Neural cell (in vitro differentiated cells): ENCODE measurements around the gene RAB3GAP2.
"Not testable (repeated sequence)": the region's sequence is repeated elsewhere in the genome, so short reads cannot be mapped to it uniquely, and the experiment has no call there.

Source experiments
- EP300 ChIP-seq: fragments of 450-650 bp; conservative IDR thresholded peaks from 2 replicates; pipeline ENCODE4 v1.6.1; 2014; ENCODE audit warnings: antibody characterized with exemption, mild to moderate bottlenecking, moderate library complexity; ENCODE audit not compliant: poor library complexity, severe bottlenecking
- MXI1 ChIP-seq: fragments of 450-650 bp; conservative IDR thresholded peaks from 2 replicates; pipeline ENCODE4 v1.6.1; 2014; ENCODE audit warnings: antibody characterized with exemption, mild to moderate bottlenecking; ENCODE audit not compliant: poor library complexity, severe bottlenecking

- TF ChIP-seq MXI1, EP300: not testable (repeated sequence)
Observed at GRCh38 chr1:220259756-220260155, 12.5 kb downstream of the RAB3GAP2 start.
